ENCODE results near the gene GDF11.

Gene GDF11

DNA sequence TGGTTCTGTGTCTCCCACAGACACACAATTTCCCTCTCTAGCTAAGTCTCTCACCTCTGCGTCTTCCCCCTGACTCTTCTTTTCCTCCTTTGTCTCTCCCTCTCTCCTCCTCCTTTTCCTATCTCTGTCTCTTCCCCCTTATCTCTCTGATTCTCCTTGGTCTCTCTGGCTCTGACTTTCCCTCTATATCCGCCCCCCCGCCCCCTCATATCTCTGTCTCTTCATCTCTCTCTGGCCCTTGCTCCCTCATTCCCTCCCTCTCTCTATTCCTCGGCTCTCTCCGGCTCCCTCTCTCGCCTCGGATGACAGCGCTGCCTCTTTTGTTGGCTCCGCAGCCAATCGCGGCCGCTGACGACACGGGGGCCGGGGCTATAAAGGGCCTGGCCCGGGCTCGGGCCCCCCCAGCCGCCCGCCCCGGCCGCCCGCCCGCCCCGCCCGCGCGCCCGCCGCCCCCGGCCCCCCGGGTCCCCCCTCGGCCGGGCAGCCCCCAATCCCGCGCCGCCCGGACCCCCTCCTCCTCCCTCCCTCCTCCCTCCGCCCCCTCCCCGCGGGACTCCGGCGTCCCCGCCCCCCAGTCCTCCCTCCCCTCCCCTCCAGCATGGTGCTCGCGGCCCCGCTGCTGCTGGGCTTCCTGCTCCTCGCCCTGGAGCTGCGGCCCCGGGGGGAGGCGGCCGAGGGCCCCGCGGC lies at the start of gene GDF11:
TSS of gene GDF11 (plus strand) at position 404 of the 687 bp plus-strand sequence. CDS start at position 599, 195 bp downstream.
- Histone ChIP-seq H3K4me3 (ENCODE audit: low read length) (peak within 1 kb of the TSS; percentile 64), H3K4me1 (ENCODE audit: insufficient read depth, low read length) (peaks cover 40% of the 10 kb centered on the region), H3K36me3 (ENCODE audit: insufficient read depth, low read length) (peaks cover 6% of the 10 kb centered on the region), H3K9me3 (ENCODE audit: low read length) (no peaks in the 10 kb centered on the region), H2AFZ (ENCODE audit: low read depth, low read length) (no peak within 1 kb of the TSS), H3K27me3 (ENCODE audit: insufficient read depth, low read length) (no peaks in the 10 kb centered on the region)

DNA sequence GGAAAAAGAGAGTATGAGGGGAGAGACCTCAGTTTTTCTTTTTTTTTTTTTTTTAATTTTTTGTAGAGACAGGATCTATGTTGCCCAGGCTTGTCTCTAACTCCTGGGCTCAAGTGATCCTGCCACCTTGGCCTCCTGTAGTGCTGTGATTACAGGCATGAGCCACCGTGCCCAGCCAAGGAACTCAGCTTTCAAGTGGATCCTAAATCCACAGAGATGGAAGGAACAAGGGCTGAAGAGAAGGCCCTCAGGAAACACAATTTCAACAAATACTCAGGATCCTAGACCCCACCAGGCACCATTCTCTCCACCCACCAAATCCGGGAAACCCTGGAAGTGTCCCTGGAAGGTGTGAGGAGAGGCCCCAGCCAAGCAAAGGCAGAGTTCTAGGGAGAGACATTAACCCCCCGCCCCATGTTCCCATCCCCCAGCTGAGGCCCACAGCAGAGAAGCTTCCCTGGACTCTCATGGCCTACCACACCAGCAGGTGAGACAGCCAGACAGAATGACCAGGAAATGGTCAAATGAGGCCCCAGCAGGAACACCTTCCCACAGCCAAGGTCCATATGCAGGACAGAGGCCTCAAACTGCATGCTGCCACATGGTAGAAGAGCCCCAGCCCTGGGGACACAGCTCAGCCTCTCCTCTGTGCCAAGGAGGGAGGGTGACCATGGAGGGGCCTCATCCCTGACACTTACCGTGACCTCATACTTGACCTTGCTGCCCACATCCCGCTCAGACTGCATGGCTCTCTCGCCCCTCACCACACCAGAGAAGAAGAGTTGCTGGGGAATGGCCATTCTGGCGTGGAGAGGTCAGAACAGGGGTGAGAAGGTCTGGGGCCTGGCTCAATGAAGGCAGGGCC lies 49.4 kb upstream of the GDF11 start:
- Histone ChIP-seq H3K4me3 (ENCODE audit: low read length) (no peak overlapping the region), H3K36me3 (ENCODE audit: insufficient read depth, low read length) (peaks cover 4% of the 10 kb centered on the region)

DNA sequence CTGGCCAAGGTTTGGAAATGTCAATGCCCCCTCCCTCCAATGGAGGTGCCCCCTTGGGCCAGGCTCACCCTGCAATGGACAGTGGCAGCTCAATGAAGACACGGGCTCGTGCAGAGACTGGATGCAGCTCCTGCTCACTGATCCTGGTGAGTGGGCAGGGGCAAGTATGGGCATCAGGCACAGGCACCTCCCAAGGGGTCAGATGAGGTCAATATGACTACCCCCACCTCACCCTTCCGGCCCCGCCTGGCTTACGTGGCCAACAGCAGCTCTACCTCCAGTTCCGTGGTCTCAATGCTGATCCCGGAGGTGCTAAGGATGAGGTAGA lies 48.8 kb upstream of the GDF11 start:
- Histone ChIP-seq H3K36me3 (ENCODE audit: insufficient read depth, low read length) (peaks cover 4% of the 10 kb centered on the region), H3K4me1 (ENCODE audit: insufficient read depth, low read length) (no peaks in the 10 kb centered on the region), H3K4me3 (ENCODE audit: low read length) (no peak overlapping the region), H3K27me3 (ENCODE audit: insufficient read depth, low read length) (no peaks in the 10 kb centered on the region), H3K9me3 (ENCODE audit: low read length) (no peaks in the 10 kb centered on the region), H2AFZ (ENCODE audit: low read depth, low read length) (no peak overlapping the region)

More for the DNA sequence above, 49.4 kb upstream of the GDF11 start:
- Histone ChIP-seq H3K9me3 (ENCODE audit: low read length) (no peaks in the 10 kb centered on the region), H3K4me1 (ENCODE audit: insufficient read depth, low read length) (no peaks in the 10 kb centered on the region), H2AFZ (ENCODE audit: low read depth, low read length) (no peak overlapping the region), H3K27me3 (ENCODE audit: insufficient read depth, low read length) (no peaks in the 10 kb centered on the region)

DNA sequence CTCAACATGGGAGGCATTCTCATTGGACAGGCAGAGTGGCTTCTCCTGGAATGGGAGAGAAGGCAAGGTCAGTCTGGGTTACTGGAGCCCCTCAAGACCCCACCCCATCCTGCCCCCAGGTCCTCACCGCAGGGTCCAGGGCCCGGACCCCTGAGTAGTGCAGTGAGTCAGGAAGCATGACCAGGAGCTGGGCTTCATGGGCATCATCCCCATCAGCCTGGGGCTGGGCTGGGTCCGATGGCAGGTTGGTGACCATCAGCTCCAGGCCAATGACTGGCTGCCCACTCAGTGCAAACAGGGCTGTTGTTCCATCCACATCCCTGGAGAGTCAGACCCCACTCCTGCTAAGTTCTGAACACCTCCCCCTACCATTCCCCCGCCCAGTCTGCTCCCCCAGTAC lies 48.3 kb upstream of the GDF11 start:
- peaks cover 4% of the 10 kb centered on the region for H3K36me3 ChIP-seq (ENCODE audit: insufficient read depth, low read length)
- H2AFZ ChIP-seq (ENCODE audit: low read depth, low read length): no peak overlapping the region
- H3K4me1 ChIP-seq (ENCODE audit: insufficient read depth, low read length): no peaks in the 10 kb centered on the region
- H3K27me3 ChIP-seq (ENCODE audit: insufficient read depth, low read length): no peaks in the 10 kb centered on the region
- no peaks in the 10 kb centered on the region for H3K9me3 ChIP-seq (ENCODE audit: low read length)
- no peak overlapping the region for H3K4me3 ChIP-seq (ENCODE audit: low read length)

DNA sequence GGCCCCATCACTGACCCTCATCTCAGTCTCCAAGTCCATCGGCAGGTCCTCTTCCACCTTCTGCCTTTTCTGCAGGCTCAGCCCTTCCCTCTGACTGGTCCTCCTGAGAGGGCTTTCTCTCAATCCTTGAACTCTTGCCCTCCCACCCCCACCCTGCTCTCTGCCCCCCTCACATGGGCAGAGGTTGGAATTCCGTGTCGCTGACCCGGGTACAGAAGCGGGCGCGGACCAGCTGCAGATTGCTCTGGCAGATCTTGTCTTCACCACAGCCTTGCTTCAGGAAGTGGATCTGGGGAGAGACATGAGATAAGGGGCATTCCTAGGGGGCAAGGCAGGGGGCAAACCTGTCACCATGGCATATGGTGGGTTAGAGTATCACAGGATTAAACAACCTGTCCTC lies 47.6 kb upstream of the GDF11 start:
- H2AFZ ChIP-seq (ENCODE audit: low read depth, low read length): no peak overlapping the region
- H3K4me1 ChIP-seq (ENCODE audit: insufficient read depth, low read length): no peaks in the 10 kb centered on the region
- H3K4me3 ChIP-seq (ENCODE audit: low read length): no peak overlapping the region
- peaks cover 4% of the 10 kb centered on the region for H3K36me3 ChIP-seq (ENCODE audit: insufficient read depth, low read length)
- no peaks in the 10 kb centered on the region for H3K9me3 ChIP-seq (ENCODE audit: low read length)
- no peaks in the 10 kb centered on the region for H3K27me3 ChIP-seq (ENCODE audit: insufficient read depth, low read length)

DNA sequence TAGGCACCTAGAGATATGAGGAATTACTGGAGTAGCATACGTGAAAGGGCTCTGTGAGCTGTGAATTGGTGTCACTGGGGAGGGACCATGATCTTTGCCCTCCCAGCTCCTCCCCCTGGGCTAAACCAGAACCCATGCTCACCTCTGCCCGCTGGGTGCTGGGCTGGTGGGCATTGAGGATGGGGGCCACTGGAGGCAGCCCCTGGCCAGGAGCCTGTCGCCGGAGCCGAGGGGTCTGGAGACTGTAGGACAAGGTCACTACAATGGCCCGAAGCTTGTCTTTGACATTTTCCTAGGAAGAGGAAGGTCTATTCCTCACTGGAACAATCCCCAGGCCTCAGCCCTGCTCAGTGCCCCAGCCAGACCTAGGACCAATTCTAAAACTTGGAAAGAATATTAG lies 46.8 kb upstream of the GDF11 start:
- Histone ChIP-seq H3K27me3 (ENCODE audit: insufficient read depth, low read length) (no peaks in the 10 kb centered on the region), H2AFZ (ENCODE audit: low read depth, low read length) (no peak overlapping the region), H3K36me3 (ENCODE audit: insufficient read depth, low read length) (peaks cover 4% of the 10 kb centered on the region), H3K4me1 (ENCODE audit: insufficient read depth, low read length) (no peaks in the 10 kb centered on the region), H3K9me3 (ENCODE audit: low read length) (no peaks in the 10 kb centered on the region), H3K4me3 (ENCODE audit: low read length) (no peak overlapping the region)

DNA sequence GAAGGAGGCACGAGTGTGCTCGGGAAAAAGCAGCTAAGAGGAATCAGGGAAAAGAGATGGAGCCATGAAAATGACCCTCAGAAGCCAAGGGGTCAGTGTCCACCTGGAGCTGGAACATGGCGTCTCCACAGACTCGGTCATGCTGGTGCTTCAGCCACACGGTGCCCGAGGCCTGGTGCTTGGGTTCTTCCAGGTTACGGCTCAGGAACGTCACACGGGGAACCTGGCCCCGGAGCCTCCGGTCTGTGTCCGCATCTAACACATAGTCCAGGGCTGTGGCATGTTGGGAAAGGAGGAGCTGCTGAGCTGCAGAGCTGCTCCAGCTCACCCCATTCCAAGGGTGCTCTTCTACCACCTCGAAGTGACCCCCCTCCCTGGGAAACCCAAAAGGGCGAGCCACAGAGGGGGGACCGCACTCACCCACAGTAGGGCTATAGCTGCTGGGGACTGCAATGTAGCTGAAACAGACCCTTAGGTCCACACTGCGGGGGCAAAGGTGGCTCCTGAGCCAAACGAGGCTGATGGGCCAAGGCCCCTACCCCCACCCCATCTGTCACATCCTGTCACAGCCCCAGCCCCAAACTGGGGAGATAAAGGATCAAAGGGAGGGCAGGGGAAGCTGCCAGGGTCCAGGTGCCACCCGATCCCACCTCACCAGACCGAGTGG lies 46.0 kb upstream of the GDF11 start:
- Histone ChIP-seq H3K36me3 (ENCODE audit: insufficient read depth, low read length) (peaks cover 4% of the 10 kb centered on the region), H2AFZ (ENCODE audit: low read depth, low read length) (no peak overlapping the region), H3K27me3 (ENCODE audit: insufficient read depth, low read length) (no peaks in the 10 kb centered on the region), H3K4me3 (ENCODE audit: low read length) (no peak overlapping the region), H3K9me3 (ENCODE audit: low read length) (no peaks in the 10 kb centered on the region), H3K4me1 (ENCODE audit: insufficient read depth, low read length) (no peaks in the 10 kb centered on the region)

DNA sequence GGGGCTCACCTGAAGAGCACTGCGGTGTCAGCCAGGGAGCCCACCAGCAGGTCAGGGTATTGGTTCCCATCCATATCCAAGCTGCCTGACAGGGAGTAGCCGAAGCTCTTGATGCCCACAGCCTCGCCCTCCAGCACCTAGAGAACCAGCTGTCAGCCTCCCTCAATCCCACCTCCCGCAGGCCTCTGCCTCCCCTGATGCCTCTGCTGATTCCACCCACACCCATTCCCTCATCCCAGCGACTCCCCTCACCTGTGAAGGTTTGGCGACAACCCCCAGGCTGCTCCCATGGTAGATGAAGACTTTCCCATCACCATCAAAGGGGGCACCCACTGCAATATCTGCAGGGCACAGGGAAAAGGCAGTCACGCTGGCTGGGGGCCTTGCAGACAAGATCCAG lies 45.2 kb upstream of the GDF11 start:
- no peak overlapping the region for H3K4me3 ChIP-seq (ENCODE audit: low read length)
- H3K27me3 ChIP-seq (ENCODE audit: insufficient read depth, low read length): no peaks in the 10 kb centered on the region
- no peak overlapping the region for H2AFZ ChIP-seq (ENCODE audit: low read depth, low read length)
- peaks cover 4% of the 10 kb centered on the region for H3K36me3 ChIP-seq (ENCODE audit: insufficient read depth, low read length)
- H3K9me3 ChIP-seq (ENCODE audit: low read length): no peaks in the 10 kb centered on the region
- no peaks in the 10 kb centered on the region for H3K4me1 ChIP-seq (ENCODE audit: insufficient read depth, low read length)

DNA sequence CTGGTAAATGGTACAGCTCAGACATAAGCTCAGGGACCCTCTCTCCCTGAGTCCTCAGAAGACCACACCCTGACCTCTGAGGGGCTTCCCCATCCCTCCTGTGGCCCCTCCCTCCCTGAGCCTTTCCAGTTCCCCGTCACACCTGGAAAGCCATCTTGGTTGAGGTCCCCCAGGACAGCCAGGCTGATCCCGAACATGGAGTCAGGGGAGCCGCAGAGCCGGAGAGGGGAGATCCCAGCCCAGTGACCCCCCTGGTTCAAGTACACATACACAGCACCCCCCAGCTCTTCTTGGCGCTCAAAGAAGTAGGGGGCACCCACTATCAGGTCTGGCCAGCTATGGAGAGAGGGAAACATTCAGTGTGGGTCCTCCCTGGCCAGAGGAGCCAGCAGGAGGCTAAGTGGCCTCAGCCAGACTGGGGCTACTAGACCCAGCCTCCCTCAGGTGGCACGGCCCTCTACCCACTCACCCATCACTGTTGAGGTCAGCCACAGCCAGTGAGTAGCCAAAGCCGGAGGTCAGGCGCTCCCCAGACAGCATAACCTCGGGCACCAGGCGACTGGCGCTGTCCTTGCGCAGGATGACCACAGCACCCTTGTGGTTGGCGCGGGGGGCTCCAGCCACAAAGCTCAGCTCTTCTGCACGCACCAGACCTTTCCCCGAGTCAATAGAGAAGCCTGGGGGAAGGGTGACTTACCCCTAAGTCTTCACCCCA lies 44.5 kb upstream of the GDF11 start:
- no peak overlapping the region for H2AFZ ChIP-seq (ENCODE audit: low read depth, low read length)
- H3K4me1 ChIP-seq (ENCODE audit: insufficient read depth, low read length): no peaks in the 10 kb centered on the region
- H3K36me3 ChIP-seq (ENCODE audit: insufficient read depth, low read length): peaks cover 4% of the 10 kb centered on the region
- H3K27me3 ChIP-seq (ENCODE audit: insufficient read depth, low read length): no peaks in the 10 kb centered on the region
- H3K4me3 ChIP-seq (ENCODE audit: low read length): no peak overlapping the region
- H3K9me3 ChIP-seq (ENCODE audit: low read length): no peaks in the 10 kb centered on the region

DNA sequence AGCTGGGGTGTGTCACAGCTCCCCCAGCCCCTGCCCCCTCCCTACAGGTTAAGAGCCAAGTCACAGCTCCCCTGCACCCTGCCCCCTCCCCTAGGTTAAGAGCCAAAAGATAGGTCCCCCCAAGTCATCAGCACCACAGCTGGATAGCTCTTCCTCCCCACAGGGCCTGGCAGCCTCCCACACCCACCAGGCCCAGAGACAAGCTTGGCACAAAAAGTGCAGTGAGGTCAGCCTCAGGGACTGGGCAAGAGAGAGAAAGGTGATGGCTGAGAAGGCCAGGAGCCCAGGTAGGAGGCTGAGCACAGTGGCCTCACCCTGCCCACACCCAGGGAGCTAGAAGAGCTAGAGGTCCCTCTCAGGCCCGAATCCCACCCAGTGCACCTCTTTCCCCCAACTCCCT lies 44.0 kb upstream of the GDF11 start:
- H3K9me3 ChIP-seq (ENCODE audit: low read length): no peaks in the 10 kb centered on the region
- H3K4me3 ChIP-seq (ENCODE audit: low read length): no peak overlapping the region
- no peak overlapping the region for H2AFZ ChIP-seq (ENCODE audit: low read depth, low read length)
- H3K4me1 ChIP-seq (ENCODE audit: insufficient read depth, low read length): no peaks in the 10 kb centered on the region
- peaks cover 4% of the 10 kb centered on the region for H3K36me3 ChIP-seq (ENCODE audit: insufficient read depth, low read length)
- H3K27me3 ChIP-seq (ENCODE audit: insufficient read depth, low read length): no peaks in the 10 kb centered on the region

DNA sequence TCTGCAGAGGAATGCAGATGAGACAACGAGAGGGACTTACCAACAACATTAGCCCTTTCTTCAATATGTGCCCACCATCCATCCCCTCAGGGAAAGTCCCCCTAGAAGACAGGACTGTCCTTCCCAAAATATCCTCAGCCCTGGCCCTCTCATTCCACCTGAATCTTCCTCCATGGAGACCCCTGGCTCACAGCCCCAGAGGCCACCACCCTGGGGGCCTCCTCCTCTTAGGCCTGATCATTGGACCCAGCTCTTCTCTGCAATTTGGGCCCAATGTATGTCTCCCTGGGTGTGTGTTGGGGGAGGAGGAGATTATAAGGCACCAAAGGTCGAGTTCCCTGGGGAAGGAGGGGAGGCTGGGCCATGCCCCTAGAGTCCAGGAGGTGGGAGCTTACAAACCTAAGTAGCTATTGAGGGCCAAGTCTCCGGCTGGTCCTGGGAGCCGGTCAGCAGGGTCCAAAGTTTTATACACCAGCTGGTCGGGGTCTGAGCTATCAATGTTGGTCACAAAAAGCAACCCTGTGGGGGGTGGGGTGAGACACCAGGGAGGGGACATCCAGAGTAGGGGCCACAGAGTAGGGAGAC lies 43.4 kb upstream of the GDF11 start:
- Histone ChIP-seq H3K36me3 (ENCODE audit: insufficient read depth, low read length) (no peaks in the 10 kb centered on the region), H3K4me3 (ENCODE audit: low read length) (no peak overlapping the region), H3K4me1 (ENCODE audit: insufficient read depth, low read length) (no peaks in the 10 kb centered on the region), H3K27me3 (ENCODE audit: insufficient read depth, low read length) (no peaks in the 10 kb centered on the region), H2AFZ (ENCODE audit: low read depth, low read length) (no peak overlapping the region), H3K9me3 (ENCODE audit: low read length) (no peaks in the 10 kb centered on the region)

DNA sequence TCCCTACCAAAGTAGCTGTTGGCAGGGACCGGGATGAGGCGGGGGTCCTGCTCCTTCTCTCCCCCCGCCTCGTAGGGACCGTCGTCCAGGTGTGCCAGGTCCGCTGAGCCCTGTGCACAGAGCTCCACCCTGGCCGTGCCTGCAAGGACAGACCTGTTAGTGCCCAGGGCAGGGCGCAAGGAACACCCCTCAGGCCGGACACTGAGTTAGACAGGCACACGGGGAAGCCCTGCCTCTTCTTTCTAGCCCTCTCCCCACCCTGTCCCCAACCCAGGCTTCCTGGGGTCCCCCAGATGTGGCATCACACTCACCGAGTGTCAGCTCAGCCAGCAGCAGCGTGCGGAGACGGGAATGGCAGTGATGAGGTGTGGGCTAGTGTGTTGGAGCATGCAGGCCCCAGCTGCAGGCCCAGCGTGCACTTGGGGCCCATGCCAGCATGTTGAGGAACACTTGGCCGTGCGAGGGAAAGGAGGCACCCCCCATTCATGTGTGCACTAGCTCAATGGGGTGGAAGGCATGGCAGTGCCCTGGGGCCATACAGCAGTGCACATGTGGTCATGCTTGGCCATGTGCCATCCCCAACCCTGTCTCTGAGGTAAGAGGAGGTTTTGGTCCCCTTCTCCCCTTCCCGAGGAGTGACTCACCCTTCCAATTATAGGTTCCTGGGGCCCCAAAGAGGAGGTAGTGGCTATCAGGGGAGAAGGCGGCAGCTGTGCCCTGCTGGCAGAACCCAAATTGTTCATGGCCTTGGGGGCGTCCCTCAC lies 42.5 kb upstream of the GDF11 start:
- H3K27me3 ChIP-seq (ENCODE audit: insufficient read depth, low read length): no peaks in the 10 kb centered on the region
- H3K9me3 ChIP-seq (ENCODE audit: low read length): no peaks in the 10 kb centered on the region
- H3K4me1 ChIP-seq (ENCODE audit: insufficient read depth, low read length): peaks cover 3% of the 10 kb centered on the region
- H3K36me3 ChIP-seq (ENCODE audit: insufficient read depth, low read length): no peaks in the 10 kb centered on the region
- no peak overlapping the region for H3K4me3 ChIP-seq (ENCODE audit: low read length)
- no peak overlapping the region for H2AFZ ChIP-seq (ENCODE audit: low read depth, low read length)

All from neuron (in vitro differentiated cells).